Astrocyte (in vitro differentiated cells and primary cell): Measurements from ENCODE around the gene LMX1A. TPM values are rescaled to one million over a fixed set of nuclear protein-coding genes. Genes with fewer than 3 reads are reported as not detected.

ENCODE experiments used
- DNase-seq: peaks from one replicate; pipeline ENCODE4 v3.0.0-alpha.2; 2010; ENCODE audit warnings: low read depth
- FAIRE-seq: peaks from 2 replicates; lab custom pipeline; 2011; peaks lifted over from hg19 to GRCh38; lab: Jason Lieb, UNC
- H2AFZ ChIP-seq: 2 replicates; pipeline ENCODE4 v1.6.0; 2012; ENCODE audit warnings: low read depth, low read length, inconsistent platforms
- H3K27ac ChIP-seq: 2 replicates; pipeline ENCODE4 v1.5.1; 2011; ENCODE audit warnings: low read depth, low read length, inconsistent platforms
- H3K27me3 ChIP-seq: 2 replicates; pipeline ENCODE4 v1.6.0; 2011; ENCODE audit warnings: low read length, inconsistent platforms; ENCODE audit not compliant: insufficient read depth
- H3K36me3 ChIP-seq: 2 replicates; pipeline ENCODE4 v1.5.1; 2011; ENCODE audit warnings: low read length, inconsistent platforms; ENCODE audit not compliant: insufficient read depth
- H3K4me1 ChIP-seq: 2 replicates; pipeline ENCODE4 v1.5.1; 2011; ENCODE audit warnings: low read length, inconsistent platforms; ENCODE audit not compliant: insufficient read depth
- H3K4me2 ChIP-seq: 2 replicates; pipeline ENCODE4 v1.6.0; 2012; ENCODE audit warnings: low read length, inconsistent platforms
- H3K4me3 ChIP-seq: 2 replicates; pipeline ENCODE4 v1.5.1; 2011; ENCODE audit warnings: low read depth, mild to moderate bottlenecking, low read length, inconsistent platforms; ENCODE audit not compliant: insufficient read depth
- H3K79me2 ChIP-seq: 2 replicates; pipeline ENCODE4 v1.6.0; 2012; ENCODE audit warnings: mild to moderate bottlenecking, low read length, inconsistent platforms; ENCODE audit not compliant: insufficient read depth
- H3K9ac ChIP-seq: 2 replicates; pipeline ENCODE4 v1.6.0; 2012; ENCODE audit warnings: mild to moderate bottlenecking, low read length, inconsistent platforms
- H3K9me3 ChIP-seq: 2 replicates; pipeline ENCODE4 v1.5.1; 2012; ENCODE audit warnings: low read depth, mild to moderate bottlenecking, low read length, inconsistent platforms; ENCODE audit not compliant: insufficient read depth
- H4K20me1 ChIP-seq: 2 replicates; pipeline ENCODE4 v1.6.0; 2012; ENCODE audit warnings: low read length, inconsistent platforms; ENCODE audit not compliant: insufficient read depth
- H3K27ac Mint-ChIP-seq: one replicate; pipeline ENCODE4 v1.8.0; 2021; ENCODE audit warnings: mild to moderate bottlenecking, mixed read lengths; ENCODE audit not compliant: unreplicated experiment
- H3K27me3 Mint-ChIP-seq: one replicate; pipeline ENCODE4 v1.8.0; 2021; ENCODE audit warnings: low read depth, mixed read lengths; ENCODE audit not compliant: unreplicated experiment
- H3K36me3 Mint-ChIP-seq: one replicate; pipeline ENCODE4 v1.8.0; 2021; ENCODE audit warnings: low read depth, mixed read lengths; ENCODE audit not compliant: unreplicated experiment
- H3K4me1 Mint-ChIP-seq: one replicate; pipeline ENCODE4 v1.8.0; 2021; ENCODE audit warnings: low read depth, mixed read lengths; ENCODE audit not compliant: unreplicated experiment
- H3K4me3 Mint-ChIP-seq: one replicate; pipeline ENCODE4 v1.8.0; 2021; ENCODE audit warnings: mild to moderate bottlenecking, moderate library complexity, mixed read lengths; ENCODE audit not compliant: unreplicated experiment
- H3K9me3 Mint-ChIP-seq: one replicate; pipeline ENCODE4 v1.8.0; 2021; ENCODE audit warnings: mild to moderate bottlenecking, mixed read lengths; ENCODE audit not compliant: unreplicated experiment
- EZH2 ChIP-seq: IDR thresholded peaks from 2 replicates; pipeline ENCODE4 v1.6.1; 2012; ENCODE audit warnings: mild to moderate bottlenecking, low read length, inconsistent platforms; ENCODE audit not compliant: insufficient read depth
- total RNA-seq: library from RNA; stranded (reverse); gene quantifications from 2 replicates; pipeline ENCODE4 v1.2.1, GENCODE V29; 2021
- TF ChIP-seq, protein P1 (sequence below): IDR thresholded peaks from 2 replicates; pipeline ENCODE4 v1.5.1; 2011; ENCODE audit warnings: low read depth, mild to moderate bottlenecking, inconsistent platforms, low read length, moderate library complexity; ENCODE audit not compliant: insufficient read depth

The LMX1A gene
- total RNA-seq, 1 donor from 2014 or later = not detected

- Mint-ChIP-seq H3K4me3 (no peak overlapping the region), H3K4me1 (no peaks in the 10 kb centered on the region), H3K27ac (no peak overlapping the region), H3K9me3 (peaks cover 3% of the 10 kb centered on the region), H3K36me3 (no peaks in the 10 kb centered on the region), H3K27me3 (peaks cover 38% of the 10 kb centered on the region)
- FAIRE-seq (no peak), DNase-seq (no peak)
- H3K4me1 ChIP-seq = no peaks in the 10 kb centered on the region
- H3K27ac ChIP-seq = no peak overlapping the region
- no peak overlapping the region for H3K4me3 ChIP-seq
- no peaks in the 10 kb centered on the region for H4K20me1 ChIP-seq
- TF ChIP-seq, protein P1, sequence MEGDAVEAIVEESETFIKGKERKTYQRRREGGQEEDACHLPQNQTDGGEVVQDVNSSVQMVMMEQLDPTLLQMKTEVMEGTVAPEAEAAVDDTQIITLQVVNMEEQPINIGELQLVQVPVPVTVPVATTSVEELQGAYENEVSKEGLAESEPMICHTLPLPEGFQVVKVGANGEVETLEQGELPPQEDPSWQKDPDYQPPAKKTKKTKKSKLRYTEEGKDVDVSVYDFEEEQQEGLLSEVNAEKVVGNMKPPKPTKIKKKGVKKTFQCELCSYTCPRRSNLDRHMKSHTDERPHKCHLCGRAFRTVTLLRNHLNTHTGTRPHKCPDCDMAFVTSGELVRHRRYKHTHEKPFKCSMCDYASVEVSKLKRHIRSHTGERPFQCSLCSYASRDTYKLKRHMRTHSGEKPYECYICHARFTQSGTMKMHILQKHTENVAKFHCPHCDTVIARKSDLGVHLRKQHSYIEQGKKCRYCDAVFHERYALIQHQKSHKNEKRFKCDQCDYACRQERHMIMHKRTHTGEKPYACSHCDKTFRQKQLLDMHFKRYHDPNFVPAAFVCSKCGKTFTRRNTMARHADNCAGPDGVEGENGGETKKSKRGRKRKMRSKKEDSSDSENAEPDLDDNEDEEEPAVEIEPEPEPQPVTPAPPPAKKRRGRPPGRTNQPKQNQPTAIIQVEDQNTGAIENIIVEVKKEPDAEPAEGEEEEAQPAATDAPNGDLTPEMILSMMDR = no peak
- TF ChIP-seq EZH2 = no peak
- H2AFZ ChIP-seq = no peak overlapping the region
- H3K27me3 ChIP-seq = no peaks in the 10 kb centered on the region
- H3K79me2 ChIP-seq = no peaks in the 10 kb centered on the region
- H3K4me2 ChIP-seq = no peak overlapping the region
- H3K36me3 ChIP-seq = no peaks in the 10 kb centered on the region
- H3K9me3 ChIP-seq = no peaks in the 10 kb centered on the region
- no peak overlapping the region for H3K9ac ChIP-seq
These were observed 68.7 kb downstream of the LMX1A start for GRCh38 chr1:165287781-165288180.

DNA sequence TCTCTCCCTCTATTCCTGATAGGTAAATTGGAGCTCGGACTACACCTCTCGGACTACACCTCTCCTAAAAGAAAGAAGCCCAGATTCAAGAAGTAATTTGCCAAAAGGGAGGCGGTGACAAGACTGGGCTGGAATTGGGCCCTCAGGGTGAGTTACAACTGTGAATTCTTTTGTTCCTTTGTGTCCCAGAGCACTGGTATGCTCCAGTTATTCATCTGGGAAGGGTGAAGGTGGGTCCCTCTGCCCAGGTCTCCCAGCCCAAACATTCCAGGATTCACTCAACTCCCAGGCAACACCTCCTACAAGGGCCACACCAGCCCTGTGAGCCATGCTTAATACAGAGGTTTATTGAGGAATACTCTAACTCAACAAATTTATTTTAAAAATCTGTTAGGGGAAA, 69.2 kb downstream of the LMX1A start:
- Histone ChIP-seq H4K20me1 (no peaks in the 10 kb centered on the region), H3K27me3 (no peaks in the 10 kb centered on the region), H3K9me3 (no peaks in the 10 kb centered on the region), H3K79me2 (no peaks in the 10 kb centered on the region), H3K4me3 (no peak overlapping the region), H3K9ac (no peak overlapping the region), H3K36me3 (no peaks in the 10 kb centered on the region), H3K4me2 (no peak overlapping the region), H2AFZ (no peak overlapping the region), H3K4me1 (no peaks in the 10 kb centered on the region), H3K27ac (no peak overlapping the region)
- FAIRE-seq (no peak), DNase-seq (no peak)
- Mint-ChIP-seq H3K36me3 (no peaks in the 10 kb centered on the region), H3K9me3 (peaks cover 3% of the 10 kb centered on the region), H3K4me3 (no peak overlapping the region), H3K4me1 (no peaks in the 10 kb centered on the region), H3K27ac (no peak overlapping the region), H3K27me3 (peaks cover 38% of the 10 kb centered on the region)
- no peak for TF ChIP-seq EZH2
- TF ChIP-seq, protein P1 = no peak

- no peak overlapping the region for H3K4me2 ChIP-seq
- no peak overlapping the region for H2AFZ ChIP-seq
- no peaks in the 10 kb centered on the region for H3K9me3 ChIP-seq
- H3K79me2 ChIP-seq = no peaks in the 10 kb centered on the region
- no peaks in the 10 kb centered on the region for H3K9me3 Mint-ChIP-seq
- no peak overlapping the region for H3K4me3 ChIP-seq
- H4K20me1 ChIP-seq = no peaks in the 10 kb centered on the region
- no peak for FAIRE-seq
- no peak overlapping the region for H3K27ac Mint-ChIP-seq
- DNase-seq = no peak
- no peak for TF ChIP-seq EZH2
- TF ChIP-seq, protein P1 = no peak
- no peaks in the 10 kb centered on the region for H3K27me3 ChIP-seq
- no peaks in the 10 kb centered on the region for H3K36me3 Mint-ChIP-seq
- H3K36me3 ChIP-seq = no peaks in the 10 kb centered on the region
- no peak overlapping the region for H3K9ac ChIP-seq
- peaks cover 53% of the 10 kb centered on the region for H3K27me3 Mint-ChIP-seq
- no peak overlapping the region for H3K4me3 Mint-ChIP-seq
- H3K4me1 ChIP-seq = no peaks in the 10 kb centered on the region
- H3K27ac ChIP-seq = no peak overlapping the region
- no peaks in the 10 kb centered on the region for H3K4me1 Mint-ChIP-seq
These were observed 72.1 kb downstream of the LMX1A start for GRCh38 chr1:165284454-165284853.
